Right cardiac atrium (tissue), 5 donors: ENCODE results near the gene ST6GALNAC3. TPM values are rescaled to one million over a fixed set of nuclear protein-coding genes. Genes with fewer than 3 reads are reported as not detected.

Experiments
- ATAC-seq, 2 donors: fragments of 200-7000 bp; cut with Tn5 transposase; one replicate each; pipeline versions ENCODE4 v1.8.0 to v1.9.1; 2020; ENCODE audit warnings: moderate library complexity in 2 of 2, mild to moderate bottlenecking in 1 of 2
- DNase-seq, 3 donors: peaks; one replicate each; pipeline ENCODE4 v3.0.0-alpha.2; 2020
- H3K27ac ChIP-seq: one replicate; pipeline ENCODE4 v1.5.1; 2013; ENCODE audit warnings: mild to moderate bottlenecking, low read length, control low read depth, moderate library complexity
- H3K27me3 ChIP-seq: one replicate; pipeline ENCODE4 v1.6.1; 2013; ENCODE audit not compliant: control insufficient read depth, insufficient read depth
- H3K4me1 ChIP-seq: one replicate; pipeline ENCODE4 v1.6.1; 2013; ENCODE audit warnings: low read length; ENCODE audit not compliant: control insufficient read depth, insufficient read depth
- H3K4me3 ChIP-seq: one replicate; pipeline ENCODE4 v1.5.1; 2013; ENCODE audit warnings: low read length, control low read depth
- H3K9me3 ChIP-seq: one replicate; pipeline ENCODE4 v1.6.1; 2013; ENCODE audit warnings: low read length; ENCODE audit not compliant: control insufficient read depth
- WGBS: extraction: QIAGEN DNeasy Blood & Tissue Kit; methylation state at CpG from one replicate; pipeline ENCODE4 v1.1.7; 2013; 5-methylcytosine and 5-hydroxymethylcytosine counted together
- intact Hi-C, 4 donors: fragments of 100-400 bp; cut with DNase I; formaldehyde crosslinking; loops; one replicate each; pipeline versions ENCODE4 v1.11.0 to v1.14.0; 2022 to 2023
- polyA plus RNA-seq: library from polyadenylated mRNA; stranded (reverse); fragments of 200-250 nt; gene quantifications from one replicate; pipeline ENCODE4 v1.2.3, GENCODE V29; 2013
- total RNA-seq, 4 donors: library from RNA; stranded (reverse); fragmentation: NEBNext Ultra II Directional; extraction: Animal tissue kit (Norgen Biotek cat#: 25700); gene quantifications; one replicate each; pipeline ENCODE4 v1.2.1, GENCODE V29; 2021
- donor health status: healthy with polysubstance abuse.
- donor health status: DM: no; HTN: yes; CAD: no.
- donor health status: DM: no; HTN: no; CAD: no.
- donor health status: DM: no; HTN: yes; CAD: no; lungs with severe emphysema.
- donor health status: DM: yes; HTN: yes; CAD: no.

Gene ST6GALNAC3
- total and polyA plus RNA-seq, 5 donors: 2.8 to 19.9 (median 15.4) TPM

DNA sequence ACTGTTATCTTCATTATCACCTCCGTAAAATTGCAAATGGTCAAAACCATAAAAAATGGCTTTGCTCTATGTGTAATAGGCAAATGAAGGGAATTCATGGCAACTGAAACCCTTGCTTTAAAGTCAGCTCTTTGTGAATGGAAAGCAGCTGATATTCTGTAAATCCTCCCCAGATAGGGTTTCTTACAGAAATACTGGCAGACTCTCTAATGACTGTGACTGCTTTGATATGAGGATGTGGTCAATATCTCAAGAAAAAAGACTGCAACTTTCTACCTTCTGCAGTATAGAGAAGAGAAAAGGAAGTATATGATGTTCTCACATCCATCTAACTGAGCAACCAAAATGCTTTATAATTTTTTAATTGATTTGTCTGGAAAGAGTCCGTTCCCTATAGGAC is 193.1 kb downstream of the ST6GALNAC3 start:
- H3K4me3 ChIP-seq: no peak overlapping the region
- H3K27ac ChIP-seq: no peak overlapping the region
- H3K4me1 ChIP-seq: peaks cover 6% of the 10 kb centered on the region
- DNase-seq (no peak), ATAC-seq (no peak)
- H3K27me3 ChIP-seq: no peaks in the 10 kb centered on the region
- intact Hi-C loops: no loop called here
- no peaks in the 10 kb centered on the region for H3K9me3 ChIP-seq
- 91% methylated on average over 2 of the region's 2 CpGs for WGBS

DNA sequence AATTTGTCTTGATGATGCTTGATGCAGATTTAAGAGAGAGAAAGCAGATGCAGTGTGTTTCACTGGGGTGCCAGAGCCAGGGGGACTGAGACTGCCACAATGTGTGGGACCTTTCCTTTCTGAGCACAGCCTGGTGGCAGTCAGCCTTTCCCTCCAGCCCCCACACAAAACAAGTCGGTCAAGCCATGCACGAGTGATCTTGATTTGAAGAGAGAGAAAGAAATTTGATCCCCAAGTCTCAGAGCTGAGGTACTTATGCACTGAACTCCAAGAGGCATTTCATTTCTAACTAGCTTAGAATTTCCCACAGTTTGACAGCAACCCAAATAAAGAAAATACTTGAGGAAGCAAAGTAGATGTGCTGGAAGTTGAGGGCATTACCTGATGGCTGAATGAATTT is 193.8 kb downstream of the ST6GALNAC3 start:
- H3K4me3 ChIP-seq: no peak overlapping the region
- H3K4me1 ChIP-seq: peaks cover 6% of the 10 kb centered on the region
- no peak for DNase-seq
- 26% methylated on average over 2 of the region's 2 CpGs for WGBS
- ATAC-seq: no peak
- intact Hi-C loops: no loop called here
- H3K9me3 ChIP-seq: no peaks in the 10 kb centered on the region
- no peak overlapping the region for H3K27ac ChIP-seq
- no peaks in the 10 kb centered on the region for H3K27me3 ChIP-seq

DNA sequence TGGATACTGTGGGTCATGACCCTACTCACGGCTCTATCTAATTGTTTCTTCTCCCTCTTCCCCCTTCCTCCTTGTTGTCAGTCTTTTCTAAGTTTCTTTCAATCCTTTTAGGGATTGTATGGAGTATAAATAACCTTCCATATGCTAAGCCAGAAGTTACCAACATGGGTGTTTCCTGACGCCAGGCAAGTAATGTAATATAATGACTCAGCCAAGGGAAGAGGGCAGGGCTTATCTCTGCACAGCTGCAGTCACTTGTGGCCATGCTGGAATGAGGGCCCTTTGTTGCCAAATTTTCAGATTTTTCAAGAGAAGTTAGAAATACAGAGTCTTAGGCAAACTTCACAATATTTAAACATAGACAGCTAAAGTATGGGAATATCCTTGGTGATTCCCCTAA is 194.6 kb downstream of the ST6GALNAC3 start:
- DNase-seq (peak in 1 of 3 donors; percentile 23), ATAC-seq (peak; percentile 73 to 87)
- H3K27me3 ChIP-seq: no peaks in the 10 kb centered on the region
- no peak overlapping the region for H3K4me3 ChIP-seq
- intact Hi-C loops: no loop called here
- H3K4me1 ChIP-seq: peaks cover 6% of the 10 kb centered on the region
- H3K27ac ChIP-seq: no peak overlapping the region
- 26% methylated on average over 2 of the region's 2 CpGs for WGBS
- no peaks in the 10 kb centered on the region for H3K9me3 ChIP-seq

DNA sequence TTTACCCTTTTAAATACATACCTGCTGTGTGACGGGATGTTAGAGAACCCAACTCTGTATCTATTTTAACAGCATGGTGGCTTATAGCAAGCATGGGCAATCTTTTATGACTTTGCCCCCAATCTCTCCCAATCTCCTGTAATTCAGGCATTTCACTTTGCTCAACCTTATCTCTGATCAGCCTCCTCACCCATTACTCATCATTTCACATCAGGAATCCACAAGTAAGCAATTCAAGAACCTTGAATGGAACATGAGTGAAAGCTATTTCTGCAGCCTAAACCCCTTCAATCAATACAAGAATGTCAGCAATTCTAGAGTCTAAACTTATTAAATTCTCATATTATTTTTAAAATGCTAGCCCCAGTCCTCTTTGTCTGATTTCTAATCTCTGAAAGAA is 199.8 kb downstream of the ST6GALNAC3 start:
- DNase-seq: no peak
- intact Hi-C loops: no loop called here
- 96% methylated on average over 1 of the region's 1 CpG for WGBS
- H3K4me3 ChIP-seq: no peak overlapping the region
- peaks cover 4% of the 10 kb centered on the region for H3K4me1 ChIP-seq
- no peaks in the 10 kb centered on the region for H3K27me3 ChIP-seq
- no peaks in the 10 kb centered on the region for H3K9me3 ChIP-seq
- no peak overlapping the region for H3K27ac ChIP-seq
- no peak for ATAC-seq

DNA sequence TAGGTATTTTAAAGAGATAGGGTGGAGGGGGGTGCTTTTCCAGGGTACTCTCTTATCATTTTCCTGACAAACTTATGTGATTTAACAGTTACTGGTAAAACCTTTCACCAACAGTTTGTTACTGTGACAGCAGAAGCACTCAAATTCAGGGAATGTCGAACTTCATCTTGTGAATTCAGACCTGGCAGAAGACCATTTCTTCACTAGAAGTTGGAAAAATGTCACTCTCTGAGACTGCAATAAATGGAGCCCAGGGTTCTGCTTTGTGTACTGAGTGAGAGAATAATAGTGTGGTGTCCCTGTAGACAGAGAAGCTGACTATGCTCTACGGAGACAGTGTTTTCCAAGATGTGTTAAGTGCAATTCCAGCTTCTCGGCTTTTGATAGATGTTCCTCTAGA is 200.2 kb downstream of the ST6GALNAC3 start:
- ATAC-seq: no peak
- H3K27ac ChIP-seq: no peak overlapping the region
- H3K27me3 ChIP-seq: no peaks in the 10 kb centered on the region
- intact Hi-C loops: no loop called here
- H3K4me1 ChIP-seq: peaks cover 3% of the 10 kb centered on the region
- no peak for DNase-seq
- WGBS: 67% methylated on average over 3 of the region's 3 CpGs
- H3K4me3 ChIP-seq: no peak overlapping the region
- no peaks in the 10 kb centered on the region for H3K9me3 ChIP-seq

DNA sequence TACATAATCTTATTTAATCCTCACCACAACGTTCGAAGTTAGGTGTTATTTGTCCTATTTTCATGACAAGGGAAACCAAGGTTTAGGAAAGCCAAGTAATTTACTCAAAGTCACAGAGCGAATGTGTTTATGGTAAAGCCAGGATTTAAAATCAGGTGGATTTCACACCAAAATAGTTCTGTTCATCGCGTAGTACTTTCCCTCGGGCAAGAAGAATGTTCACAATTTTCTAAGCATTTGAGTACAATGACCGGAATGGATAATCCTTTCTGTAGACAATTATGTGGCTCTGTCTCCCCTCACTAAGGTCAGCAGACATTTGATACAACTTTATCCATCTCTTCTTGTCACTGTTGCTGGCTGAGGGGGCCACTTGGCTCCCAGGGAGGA is 204.2 kb downstream of the ST6GALNAC3 start:
- no peak overlapping the region for H3K4me3 ChIP-seq
- no peaks in the 10 kb centered on the region for H3K27me3 ChIP-seq
- H3K27ac ChIP-seq: no peak overlapping the region
- WGBS: 91% methylated on average over 7 of the region's 7 CpGs
- no peak for ATAC-seq
- intact Hi-C loops: no loop called here
- DNase-seq: no peak
- no peaks in the 10 kb centered on the region for H3K9me3 ChIP-seq
- H3K4me1 ChIP-seq: no peaks in the 10 kb centered on the region

DNA sequence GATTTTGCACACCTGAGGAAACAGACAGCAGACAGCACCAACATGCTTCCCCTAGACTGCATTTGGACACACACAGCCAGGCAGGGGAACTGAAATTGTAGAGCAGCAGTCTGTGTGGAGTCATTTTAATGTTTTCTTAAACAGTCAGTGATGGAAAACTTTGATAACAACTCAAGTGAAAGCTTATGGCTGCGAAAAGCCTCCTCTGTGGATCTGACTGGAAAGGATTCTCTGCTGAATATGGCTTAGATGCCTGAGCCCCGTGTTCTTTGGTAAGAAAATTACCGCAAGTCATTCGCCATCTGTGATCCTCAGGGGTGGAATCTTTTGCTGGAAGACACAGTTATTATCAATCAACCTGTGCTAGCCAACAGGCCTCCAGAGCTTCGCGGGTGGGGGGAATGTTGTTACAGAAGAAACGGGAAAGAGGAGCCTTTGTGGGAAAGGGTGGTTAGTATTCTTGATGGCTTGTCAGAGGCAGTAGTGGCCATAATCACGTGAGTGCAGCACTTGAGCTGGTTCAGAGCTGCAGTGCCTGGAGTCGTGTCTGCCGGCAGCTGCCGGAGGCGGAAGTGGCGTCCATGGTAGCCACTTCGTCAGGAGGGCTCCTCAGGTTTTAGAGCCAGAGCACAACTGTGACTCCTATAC is 204.7 kb downstream of the ST6GALNAC3 start:
- no peak overlapping the region for H3K27ac ChIP-seq
- ATAC-seq (peak in 1 of 2 donors; percentile 70), DNase-seq (no peak)
- no peaks in the 10 kb centered on the region for H3K9me3 ChIP-seq
- no peaks in the 10 kb centered on the region for H3K27me3 ChIP-seq
- H3K4me3 ChIP-seq: no peak overlapping the region
- intact Hi-C loops: no loop called here
- 67% methylated on average over 14 of the region's 14 CpGs for WGBS
- no peaks in the 10 kb centered on the region for H3K4me1 ChIP-seq

DNA sequence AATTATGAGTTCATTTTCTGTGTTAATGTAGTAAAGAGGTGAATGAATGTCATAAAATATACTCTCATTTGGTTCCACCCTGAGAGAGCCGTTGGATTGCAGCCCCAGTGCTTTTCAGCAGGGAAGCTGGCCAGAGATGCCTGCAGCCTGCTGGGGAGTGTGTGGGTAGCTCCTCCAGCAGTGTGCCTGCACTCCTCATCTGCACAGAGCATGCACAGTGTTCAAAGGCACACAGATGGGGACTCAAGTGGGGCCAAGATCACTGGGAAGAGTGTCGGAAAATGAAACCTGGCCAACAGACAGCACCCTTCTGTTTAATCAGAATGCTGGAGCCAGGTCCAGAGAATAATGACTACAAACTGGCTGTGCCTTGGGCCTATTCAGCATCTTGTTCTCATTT is 206.8 kb downstream of the ST6GALNAC3 start:
- H3K4me1 ChIP-seq: no peaks in the 10 kb centered on the region
- DNase-seq (peak in 1 of 3 donors; percentile 43), ATAC-seq (peak; percentile 43 to 50)
- H3K27me3 ChIP-seq: no peaks in the 10 kb centered on the region
- 35% methylated on average over 2 of the region's 2 CpGs for WGBS
- intact Hi-C loops: no loop called here
- no peak overlapping the region for H3K27ac ChIP-seq
- H3K9me3 ChIP-seq: no peaks in the 10 kb centered on the region
- H3K4me3 ChIP-seq: no peak overlapping the region

DNA sequence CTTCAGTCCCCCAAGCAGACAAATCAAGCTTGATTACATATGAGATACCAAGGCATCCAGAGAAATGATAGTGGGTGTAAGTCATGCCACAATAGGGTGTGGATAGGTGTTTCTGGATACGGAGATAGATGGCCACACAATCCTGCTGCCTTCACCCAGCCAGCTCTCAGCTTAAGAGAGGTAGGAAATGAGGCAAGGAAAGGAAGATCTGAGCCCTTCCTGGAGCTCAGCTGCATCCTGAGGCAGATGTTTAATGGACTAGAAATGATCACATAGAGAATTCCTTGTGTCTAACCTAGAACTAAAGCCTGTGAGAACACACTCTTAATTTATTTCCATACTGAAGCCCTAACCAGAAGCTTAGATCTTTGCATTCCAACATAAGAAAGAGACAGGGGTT is 210.3 kb downstream of the ST6GALNAC3 start:
- 66% methylated on average over 1 of the region's 1 CpG for WGBS
- no peak overlapping the region for H3K4me3 ChIP-seq
- H3K27ac ChIP-seq: no peak overlapping the region
- no peaks in the 10 kb centered on the region for H3K27me3 ChIP-seq
- intact Hi-C loops: no loop called here
- no peaks in the 10 kb centered on the region for H3K9me3 ChIP-seq
- no peak for DNase-seq
- no peaks in the 10 kb centered on the region for H3K4me1 ChIP-seq
- ATAC-seq: no peak

DNA sequence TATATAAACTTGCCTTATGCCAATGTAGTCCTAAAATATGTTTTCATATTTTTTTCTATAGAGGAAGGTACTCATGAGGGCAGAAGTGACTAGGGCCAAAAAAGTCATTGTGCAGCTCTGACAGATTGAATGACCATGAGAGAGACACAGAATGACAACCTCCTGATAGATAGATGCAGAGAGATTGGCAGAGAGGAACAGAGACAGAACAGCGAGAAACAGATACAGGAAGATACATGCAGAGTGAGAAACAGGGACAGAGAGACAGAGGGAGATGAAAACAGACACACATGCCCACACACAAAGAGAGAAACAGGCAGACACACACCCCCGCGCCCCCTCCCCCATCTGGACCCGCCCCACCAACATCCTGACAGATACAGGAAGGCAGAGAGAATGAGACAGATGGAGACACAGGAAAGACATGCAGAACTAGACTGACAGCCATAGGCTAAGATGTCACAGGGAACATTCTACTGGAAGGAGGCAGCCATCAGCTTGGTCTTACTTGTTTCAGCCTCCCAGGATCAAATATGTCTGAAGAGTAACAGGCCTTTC is 211.1 kb downstream of the ST6GALNAC3 start:
- Histone ChIP-seq H3K4me3 (no peak overlapping the region), H3K4me1 (no peaks in the 10 kb centered on the region), H3K9me3 (no peaks in the 10 kb centered on the region), H3K27me3 (no peaks in the 10 kb centered on the region), H3K27ac (no peak overlapping the region)
- no peak for DNase-seq
- intact Hi-C loops: no loop called here
- ATAC-seq: no peak
- 66% methylated on average over 4 of the region's 4 CpGs for WGBS

DNA sequence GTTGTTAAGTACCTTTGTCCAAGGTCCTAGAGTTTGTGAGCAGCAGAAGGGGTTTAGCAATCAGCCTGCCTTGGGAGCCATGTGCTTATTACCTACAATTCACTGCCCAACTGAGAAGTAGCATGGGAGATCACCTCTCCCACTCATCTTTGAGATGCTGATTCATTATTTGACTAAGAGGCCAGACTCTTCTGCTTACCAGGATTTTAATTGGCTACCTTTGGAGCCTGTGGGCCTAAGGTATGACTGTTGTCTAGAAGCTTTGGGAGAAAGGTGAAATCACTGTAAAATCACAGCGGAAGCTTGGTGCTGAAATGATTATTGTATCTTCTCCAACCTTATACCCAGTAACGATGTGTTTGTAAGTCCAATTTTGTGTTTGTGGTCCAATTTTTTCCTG is 213.4 kb downstream of the ST6GALNAC3 start:
- Histone ChIP-seq H3K4me1 (peaks cover 1% of the 10 kb centered on the region), H3K27ac (no peak overlapping the region), H3K27me3 (no peaks in the 10 kb centered on the region), H3K9me3 (no peaks in the 10 kb centered on the region), H3K4me3 (no peak overlapping the region)
- 97% methylated on average over 2 of the region's 2 CpGs for WGBS
- intact Hi-C loops: no loop called here
- ATAC-seq (no peak), DNase-seq (no peak)
